ENCODE measurements around the gene AKAIN1.

AKAIN1 gene

GRCh38 chr18:5173236-5173635 is 23.8 kb downstream of the AKAIN1 start:
- Histone ChIP-seq H3K36me3 (no peaks in the 10 kb centered on the region), H3K9me3 (replicated peaks in 1 of 11) (peaks cover 0 to 15% (median 6%) of the 10 kb centered on the region in 11 experiments; a peak in 10 of 22 replicates), H3K27me3 (no peaks in the 10 kb centered on the region), H3K9ac (no peak overlapping the region), H3K27ac (no peak overlapping the region), H4K20me1 (no peaks in the 10 kb centered on the region; a peak in 1 of 22 replicates), H3K4me2 (no peak overlapping the region), H3K4me1 (peaks cover 3 to 24% (median 14%) of the 10 kb centered on the region in 10 experiments), H3K4me3 (no peak overlapping the region)
- TF ChIP-seq Cebpa-rat (IDR thresholded peaks at IDR 0.05) = no peak

- Histone ChIP-seq H4K20me1 (no peaks in the 10 kb centered on the region), H3K4me3 (no peak overlapping the region), H3K27me3 (no peaks in the 10 kb centered on the region), H3K4me2 (peak overlapping the region; percentile 30 to 71 (median 54)), H3K36me3 (no peaks in the 10 kb centered on the region), H3K9ac (no peak overlapping the region), H3K9me3 (replicated peaks in 1 of 11) (peaks cover 0 to 14% (median 6%) of the 10 kb centered on the region in 11 experiments; a peak in 10 of 22 replicates), H3K4me1 (peaks cover 11 to 30% (median 19%) of the 10 kb centered on the region in 10 experiments), H3K27ac (peak overlapping the region; percentile 4 to 66 (median 43); a peak in 18 of 22 replicates)
- no peak for TF ChIP-seq Cebpa-rat (IDR thresholded peaks at IDR 0.05)
Measured at GRCh38 chr18:5167831-5168230, 29.2 kb downstream of the AKAIN1 start.

DNA sequence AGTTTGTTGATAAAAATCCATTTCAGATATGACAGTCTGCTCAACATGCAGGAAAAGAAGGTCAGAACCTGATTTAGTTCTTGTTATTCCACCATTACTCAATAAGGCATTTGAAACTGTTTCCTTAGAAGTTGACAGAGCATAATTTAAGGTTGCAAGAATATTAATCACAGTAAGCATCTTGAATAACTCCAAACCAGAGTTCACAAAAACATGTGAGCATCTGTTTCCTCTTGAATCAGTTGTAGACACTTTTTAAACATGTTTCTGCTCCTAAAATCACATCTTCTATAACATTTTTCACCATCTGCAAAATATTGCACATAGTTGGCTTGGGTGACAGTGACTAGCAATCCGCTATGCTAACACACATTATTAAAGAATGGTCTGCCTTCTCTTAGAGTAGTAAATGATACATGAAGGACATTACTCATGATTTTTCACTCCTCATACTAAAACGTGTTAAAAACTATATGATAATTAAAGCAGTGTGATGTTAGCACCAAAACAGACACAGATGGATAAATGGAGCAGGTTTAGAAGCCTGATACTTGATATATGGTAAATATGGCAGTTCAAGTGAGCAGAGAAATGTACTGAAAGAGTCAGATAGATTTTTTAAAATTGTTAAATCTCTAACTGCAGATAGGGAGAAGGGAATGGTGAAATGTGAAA is 30.3 kb downstream of the AKAIN1 start:
- H3K9me3 ChIP-seq (replicated peaks in 1 of 11) = peaks cover 0 to 11% (median 3%) of the 10 kb centered on the region in 11 experiments; a peak in 9 of 22 replicates
- peak overlapping the region in 2 of 11 experiments; percentile 50 to 66; a peak in 4 of 22 replicates for H3K27ac ChIP-seq
- H3K4me1 ChIP-seq = peaks cover 11 to 30% (median 19%) of the 10 kb centered on the region in 10 experiments
- H4K20me1 ChIP-seq = no peaks in the 10 kb centered on the region
- no peaks in the 10 kb centered on the region for H3K36me3 ChIP-seq
- H3K4me3 ChIP-seq = no peak overlapping the region
- no peak for TF ChIP-seq Cebpa-rat (IDR thresholded peaks at IDR 0.05)
- peak overlapping the region in 6 of 11 experiments; percentile 44 to 71 (median 58); a peak in 9 of 22 replicates for H3K4me2 ChIP-seq
- H3K27me3 ChIP-seq = no peaks in the 10 kb centered on the region
- H3K9ac ChIP-seq = no peak overlapping the region

GRCh38 chr18:5164903-5165302 is 32.2 kb downstream of the AKAIN1 start:
- no peak overlapping the region for H3K9ac ChIP-seq
- no peaks in the 10 kb centered on the region for H3K27me3 ChIP-seq
- no peak overlapping the region for H3K4me3 ChIP-seq
- peaks cover 11 to 30% (median 19%) of the 10 kb centered on the region in 10 experiments for H3K4me1 ChIP-seq
- H3K36me3 ChIP-seq = no peaks in the 10 kb centered on the region
- H4K20me1 ChIP-seq = no peaks in the 10 kb centered on the region
- TF ChIP-seq Cebpa-rat (IDR thresholded peaks at IDR 0.05) = no peak
- no peak overlapping the region for H3K27ac ChIP-seq
- H3K9me3 ChIP-seq (replicated peaks in 1 of 11) = no peaks in the 10 kb centered on the region
- no peak overlapping the region for H3K4me2 ChIP-seq

GRCh38 chr18:5162111-5162510 is 34.9 kb downstream of the AKAIN1 start:
- peaks cover 0 to 17% (median 9%) of the 10 kb centered on the region in 10 experiments; a peak in 16 of 20 replicates for H3K4me1 ChIP-seq
- no peak for TF ChIP-seq Cebpa-rat (IDR thresholded peaks at IDR 0.05)
- H3K27ac ChIP-seq = no peak overlapping the region
- H3K4me2 ChIP-seq = no peak overlapping the region
- no peaks in the 10 kb centered on the region for H3K9me3 ChIP-seq (replicated peaks in 1 of 11)
- no peak overlapping the region for H3K9ac ChIP-seq
- H3K36me3 ChIP-seq = no peaks in the 10 kb centered on the region
- no peaks in the 10 kb centered on the region for H3K27me3 ChIP-seq
- no peaks in the 10 kb centered on the region for H4K20me1 ChIP-seq
- H3K4me3 ChIP-seq = no peak overlapping the region

GRCh38 chr18:5159080-5159479 is 38.0 kb downstream of the AKAIN1 start:
- no peak overlapping the region for H3K4me3 ChIP-seq
- H4K20me1 ChIP-seq = no peaks in the 10 kb centered on the region
- H3K4me1 ChIP-seq = peaks cover 0 to 11% (median 3%) of the 10 kb centered on the region in 10 experiments; a peak in 6 of 20 replicates
- H3K36me3 ChIP-seq = no peaks in the 10 kb centered on the region
- peak overlapping the region in 2 of 11 experiments; percentile 12 to 23; a peak in 3 of 22 replicates for H3K4me2 ChIP-seq
- no peak overlapping the region for H3K9ac ChIP-seq
- TF ChIP-seq Cebpa-rat (IDR thresholded peaks at IDR 0.05) = no peak
- H3K9me3 ChIP-seq (replicated peaks in 1 of 11) = 0 out of 22 replicates have a peak, but pooled peaks cover 0 to 5% (median 0%) of the 10 kb centered on the region in 11 experiments
- H3K27ac ChIP-seq = no peak overlapping the region
- no peaks in the 10 kb centered on the region for H3K27me3 ChIP-seq

DNA sequence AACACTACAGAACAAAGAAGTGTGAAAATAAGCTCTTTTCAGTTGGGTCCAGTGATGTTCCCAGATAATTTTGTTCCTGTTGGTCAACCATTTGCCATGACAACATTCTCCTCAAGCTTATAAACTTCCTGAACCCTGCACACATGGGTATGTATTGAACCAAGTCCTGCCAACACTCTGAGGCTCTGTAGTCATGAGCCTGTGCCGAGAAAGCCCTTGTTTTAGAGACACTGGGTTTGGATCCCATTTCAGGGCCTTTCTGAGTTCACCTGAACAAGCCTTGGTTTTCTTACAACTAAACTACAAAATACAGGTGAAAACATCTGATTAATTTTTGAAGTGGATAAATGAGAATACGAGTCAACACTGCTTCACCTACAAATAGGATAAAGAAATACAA is 38.5 kb downstream of the AKAIN1 start:
- H3K36me3 ChIP-seq = no peaks in the 10 kb centered on the region
- no peaks in the 10 kb centered on the region for H3K27me3 ChIP-seq
- peak overlapping the region in 1 of 11 experiments; percentile 23; a peak in 2 of 22 replicates for H3K4me2 ChIP-seq
- H3K4me1 ChIP-seq = peaks cover 0 to 11% (median 3%) of the 10 kb centered on the region in 10 experiments; a peak in 6 of 20 replicates
- H3K9me3 ChIP-seq (replicated peaks in 1 of 11) = 0 out of 22 replicates have a peak, but pooled peaks cover 0 to 5% (median 0%) of the 10 kb centered on the region in 11 experiments
- H3K9ac ChIP-seq = no peak overlapping the region
- H4K20me1 ChIP-seq = no peaks in the 10 kb centered on the region
- no peak overlapping the region for H3K4me3 ChIP-seq
- H3K27ac ChIP-seq = no peak overlapping the region
- TF ChIP-seq Cebpa-rat (IDR thresholded peaks at IDR 0.05) = no peak

DNA sequence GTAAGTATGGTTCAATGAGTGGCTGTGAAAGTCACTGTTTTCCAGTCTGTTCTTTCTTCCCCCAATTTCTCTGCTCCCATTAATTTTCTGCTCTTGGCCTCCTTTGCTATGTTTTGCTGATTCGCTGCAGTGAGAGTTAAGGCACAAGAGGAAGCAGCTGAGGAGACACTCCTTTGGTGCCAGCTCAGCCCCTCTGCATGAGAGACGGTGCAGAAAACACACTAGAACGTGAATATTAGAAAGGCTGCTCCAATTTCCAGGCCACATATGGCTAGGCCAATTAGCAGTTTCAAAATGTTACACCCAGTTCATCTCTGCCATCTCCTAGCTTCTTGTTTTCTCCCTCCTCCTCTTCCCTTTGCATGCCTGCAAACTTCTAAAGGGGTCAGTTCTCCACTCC is 38.9 kb downstream of the AKAIN1 start:
- Histone ChIP-seq H3K36me3 (no peaks in the 10 kb centered on the region), H3K27ac (no peak overlapping the region), H3K4me1 (peaks cover 0 to 11% (median 3%) of the 10 kb centered on the region in 10 experiments; a peak in 6 of 20 replicates), H3K4me3 (no peak overlapping the region), H3K9me3 (replicated peaks in 1 of 11) (0 out of 22 replicates have a peak, but pooled peaks cover 0 to 5% (median 0%) of the 10 kb centered on the region in 11 experiments), H3K4me2 (no peak overlapping the region), H3K9ac (no peak overlapping the region), H3K27me3 (no peaks in the 10 kb centered on the region), H4K20me1 (no peaks in the 10 kb centered on the region)
- no peak for TF ChIP-seq Cebpa-rat (IDR thresholded peaks at IDR 0.05)

DNA sequence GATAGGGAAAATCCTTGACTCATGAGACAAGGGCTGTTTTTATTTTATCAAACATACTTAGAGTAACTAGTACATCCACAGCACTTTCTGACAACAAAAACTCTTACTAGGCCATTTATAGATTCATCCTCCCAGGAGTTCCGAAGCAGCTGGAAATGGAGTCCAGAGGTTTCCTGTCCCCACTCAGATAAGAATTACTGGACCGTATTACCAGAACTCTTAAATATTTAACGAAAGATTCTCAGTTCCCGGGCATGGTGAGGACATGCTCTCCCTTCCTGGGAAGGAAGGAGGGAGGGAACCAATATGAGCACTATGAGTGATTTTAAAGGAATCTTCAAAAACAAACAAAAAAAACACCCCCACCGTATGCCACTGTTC is 41.2 kb downstream of the AKAIN1 start:
- peaks cover 0 to 11% (median 3%) of the 10 kb centered on the region in 10 experiments; a peak in 6 of 20 replicates for H3K4me1 ChIP-seq
- H3K27me3 ChIP-seq = no peaks in the 10 kb centered on the region
- H3K4me2 ChIP-seq = no peak overlapping the region
- H3K9me3 ChIP-seq (replicated peaks in 1 of 11) = 0 out of 22 replicates have a peak, but pooled peaks cover 0 to 5% (median 0%) of the 10 kb centered on the region in 11 experiments
- no peak for TF ChIP-seq Cebpa-rat (IDR thresholded peaks at IDR 0.05)
- H3K4me3 ChIP-seq = no peak overlapping the region
- H4K20me1 ChIP-seq = no peaks in the 10 kb centered on the region
- H3K9ac ChIP-seq = no peak overlapping the region
- H3K36me3 ChIP-seq = no peaks in the 10 kb centered on the region
- H3K27ac ChIP-seq = no peak overlapping the region
